Measurements from ENCODE around the gene RAB21.
A peak's percentile ranks its signal among the peaks of the same experiment; 100 is the strongest.

DNA sequence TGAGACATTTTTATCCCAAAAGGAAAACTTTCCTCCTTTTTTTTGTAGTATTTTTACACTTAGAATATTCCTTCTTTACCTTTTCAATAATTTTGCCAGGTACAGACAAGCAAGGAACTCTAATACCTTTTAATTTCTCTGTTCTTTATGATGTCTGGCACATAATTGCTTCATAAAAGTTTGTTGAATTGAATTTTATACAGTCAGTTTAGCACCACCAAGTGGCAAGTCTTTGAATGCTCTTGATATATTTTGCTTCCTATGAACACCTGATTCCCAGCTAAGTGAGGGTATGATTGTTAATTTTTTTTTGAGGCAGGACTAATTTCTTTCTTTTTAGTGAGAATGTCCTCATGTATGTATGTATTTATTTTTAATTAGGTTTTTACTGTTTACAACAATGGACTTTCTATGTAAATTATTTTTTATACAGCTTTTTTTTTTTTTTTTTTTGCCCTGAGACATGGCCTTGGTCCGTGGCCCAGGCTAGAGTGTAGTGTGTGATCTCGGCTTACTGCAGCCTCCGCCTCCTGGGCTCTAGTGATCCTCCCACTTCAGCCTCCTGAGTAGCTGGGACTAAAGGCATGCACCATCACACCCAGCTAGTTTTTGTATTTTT lies 91.8 kb downstream of the RAB21 start:
- TF ChIP-seq, protein P1, sequence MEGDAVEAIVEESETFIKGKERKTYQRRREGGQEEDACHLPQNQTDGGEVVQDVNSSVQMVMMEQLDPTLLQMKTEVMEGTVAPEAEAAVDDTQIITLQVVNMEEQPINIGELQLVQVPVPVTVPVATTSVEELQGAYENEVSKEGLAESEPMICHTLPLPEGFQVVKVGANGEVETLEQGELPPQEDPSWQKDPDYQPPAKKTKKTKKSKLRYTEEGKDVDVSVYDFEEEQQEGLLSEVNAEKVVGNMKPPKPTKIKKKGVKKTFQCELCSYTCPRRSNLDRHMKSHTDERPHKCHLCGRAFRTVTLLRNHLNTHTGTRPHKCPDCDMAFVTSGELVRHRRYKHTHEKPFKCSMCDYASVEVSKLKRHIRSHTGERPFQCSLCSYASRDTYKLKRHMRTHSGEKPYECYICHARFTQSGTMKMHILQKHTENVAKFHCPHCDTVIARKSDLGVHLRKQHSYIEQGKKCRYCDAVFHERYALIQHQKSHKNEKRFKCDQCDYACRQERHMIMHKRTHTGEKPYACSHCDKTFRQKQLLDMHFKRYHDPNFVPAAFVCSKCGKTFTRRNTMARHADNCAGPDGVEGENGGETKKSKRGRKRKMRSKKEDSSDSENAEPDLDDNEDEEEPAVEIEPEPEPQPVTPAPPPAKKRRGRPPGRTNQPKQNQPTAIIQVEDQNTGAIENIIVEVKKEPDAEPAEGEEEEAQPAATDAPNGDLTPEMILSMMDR (conservative IDR thresholded peaks at IDR 0.05; ENCODE audit: low read depth, low read length): peak; percentile 76
- TF ChIP-seq EZH2phosphoT487 (IDR thresholded peaks at IDR 0.05; ENCODE audit: borderline replicate concordance, low read length): no peak

Data from PC-3 (cell line).